Natural killer cell (primary cell): ENCODE measurements around the gene VPS26B. TPM values are rescaled to one million over a fixed set of nuclear protein-coding genes. Genes with fewer than 3 reads are reported as not detected.
"Not testable (repeated sequence)": the region's sequence is repeated elsewhere in the genome, so short reads cannot be mapped to it uniquely, and the experiment has no call there.

Experiments used
- ATAC-seq, 3 donors: fragments of 150-1000 bp in 2 of 3; fragments of 200-7000 bp in 1 of 3; cut with Tn5 transposase; 1 replicate in 1 of 3; 2 replicates in 2 of 3; pipeline ENCODE4 v1.10.0; 2021; ENCODE audit warnings: mild to moderate bottlenecking in 2 of 3, moderate library complexity in 2 of 3
- DNase-seq, 2 donors: peaks; one replicate each; pipeline versions ENCODE4 v3.0.0 to v3.0.0-alpha.2; 2013 to 2021; ENCODE audit warnings: mixed read lengths in 1 of 2
- H3K27ac ChIP-seq: one replicate; pipeline ENCODE4 v1.5.1; 2013; ENCODE audit warnings: mild to moderate bottlenecking, low read length
- H3K27me3 ChIP-seq: one replicate; pipeline ENCODE4 v1.6.1; 2013; ENCODE audit warnings: low read length; ENCODE audit not compliant: control insufficient read depth, insufficient read depth
- H3K36me3 ChIP-seq: one replicate; pipeline ENCODE4 v1.6.1; 2013; ENCODE audit warnings: low read length; ENCODE audit not compliant: control insufficient read depth, insufficient read depth
- H3K4me1 ChIP-seq: one replicate; pipeline ENCODE4 v1.6.1; 2013; ENCODE audit warnings: low read length; ENCODE audit not compliant: control insufficient read depth, insufficient read depth
- H3K4me3 ChIP-seq: one replicate; pipeline ENCODE4 v1.5.1; 2013; ENCODE audit warnings: low read length
- H3K9me3 ChIP-seq: one replicate; pipeline ENCODE4 v1.6.1; 2013; ENCODE audit warnings: low read length; ENCODE audit not compliant: control insufficient read depth, insufficient read depth
- H3K27ac Mint-ChIP-seq, 2 donors: one replicate each; pipeline ENCODE4 v1.8.0; 2022; ENCODE audit warnings: mild to moderate bottlenecking in 2 of 2, mixed read lengths in 2 of 2, moderate library complexity in 1 of 2
- H3K27me3 Mint-ChIP-seq, 2 donors: one replicate each; pipeline ENCODE4 v1.8.0; 2022; ENCODE audit warnings: low read depth in 2 of 2, mixed read lengths in 2 of 2
- H3K36me3 Mint-ChIP-seq: one replicate; pipeline ENCODE4 v1.8.0; 2022; ENCODE audit warnings: mixed read lengths
- H3K4me1 Mint-ChIP-seq, 2 donors: one replicate each; pipeline ENCODE4 v1.8.0; 2022; ENCODE audit warnings: mixed read lengths in 2 of 2
- H3K4me3 Mint-ChIP-seq: one replicate; pipeline ENCODE4 v1.8.0; 2022; ENCODE audit warnings: mild to moderate bottlenecking, moderate library complexity, mixed read lengths
- H3K9me3 Mint-ChIP-seq, 2 donors: one replicate each; pipeline ENCODE4 v1.8.0; 2022; ENCODE audit warnings: mixed read lengths in 2 of 2
- CTCF ChIP-seq: fragments of 200-600 bp; IDR thresholded peaks from one replicate; pipeline ENCODE4 v1.8.0; 2022; ENCODE audit warnings: antibody characterized with exemption
- WGBS: methylation state at CpG from one replicate; pipeline ENCODE4 v1.1.7; 2013; ENCODE audit warnings: missing lambda C conversion rate; ENCODE audit not compliant: insufficient coverage; 5-methylcytosine and 5-hydroxymethylcytosine counted together
- intact Hi-C: fragments of 100-400 bp; cut with micrococcal nuclease; formaldehyde crosslinking; loops from one replicate; pipeline ENCODE4 v1.14.2; 2022
- total RNA-seq, 4 donors: library from RNA; stranded (reverse); fragments of 120-200 nt in 1 of 4; gene quantifications; one replicate each; pipeline versions ENCODE4 v1.2.3 to v1.2.4, GENCODE V29; 2013 to 2022

Gene VPS26B
- total RNA-seq, 3 donors from 2014 or later (not counting 1 experiment from before 2014, with no cell fraction given), result 83.0 to 113 (median 107) TPM

DNA sequence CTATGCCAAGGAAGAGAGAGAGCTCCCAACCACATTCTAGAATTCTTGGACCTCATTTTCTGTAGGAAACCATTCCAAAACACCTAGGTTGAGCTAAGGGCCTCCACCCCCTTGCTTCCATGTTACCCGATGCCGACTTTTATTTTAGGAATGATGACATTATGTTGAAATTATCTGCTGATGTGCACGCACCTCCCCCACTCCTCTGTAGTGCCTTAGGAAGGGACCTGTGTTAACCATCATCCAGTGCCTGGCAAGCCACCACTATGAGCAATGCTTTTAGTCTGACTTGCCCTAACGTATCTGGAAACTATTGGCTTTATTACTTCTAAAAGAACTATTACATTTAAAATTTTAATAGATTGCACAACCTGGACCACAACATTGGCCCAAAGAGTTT lies 42.8 kb upstream of the VPS26B start:
- H3K36me3 ChIP-seq, result peaks cover 36% of the 10 kb centered on the region
- Mint-ChIP-seq H3K36me3 (peaks cover 13% of the 10 kb centered on the region), H3K4me3 (no peak overlapping the region), H3K9me3 (no peaks in the 10 kb centered on the region), H3K27ac (no peak overlapping the region), H3K27me3 (no peaks in the 10 kb centered on the region), H3K4me1 (no peaks in the 10 kb centered on the region)
- no peaks in the 10 kb centered on the region for H3K9me3 ChIP-seq
- H3K27me3 ChIP-seq, result no peaks in the 10 kb centered on the region
- DNase-seq (no peak), ATAC-seq (no peak)
- 93% methylated on average over 2 of the region's 4 CpGs for WGBS
- no peak overlapping the region for H3K27ac ChIP-seq
- no peak for TF ChIP-seq CTCF
- no peak overlapping the region for H3K4me3 ChIP-seq
- no peaks in the 10 kb centered on the region for H3K4me1 ChIP-seq
- intact Hi-C loops, result no loop called here

GRCh38 chr11:134188092-134188491 lies 36.4 kb upstream of the VPS26B start:
- 96% methylated on average over 8 of the region's 8 CpGs for WGBS
- H3K4me3 Mint-ChIP-seq, H3K9me3 ChIP-seq, ATAC-seq, H3K27ac ChIP-seq, H3K4me3 ChIP-seq, H3K4me1 ChIP-seq, H3K27ac Mint-ChIP-seq, H3K9me3 Mint-ChIP-seq, H3K27me3 Mint-ChIP-seq, DNase-seq, H3K4me1 Mint-ChIP-seq, H3K27me3 ChIP-seq, intact Hi-C loops: not testable (repeated sequence)
- H3K36me3 ChIP-seq, result peaks cover 47% of the 10 kb centered on the region
- peaks cover 31% of the 10 kb centered on the region for H3K36me3 Mint-ChIP-seq

- Mint-ChIP-seq H3K27ac (peak overlapping the region; percentile 22 to 68), H3K9me3 (no peaks in the 10 kb centered on the region), H3K4me3 (peak overlapping the region; percentile 19), H3K27me3 (no peaks in the 10 kb centered on the region), H3K36me3 (peaks cover 24% of the 10 kb centered on the region), H3K4me1 (peaks cover 0 to 8% of the 10 kb centered on the region in 2 donors)
- Histone ChIP-seq H3K4me1 (no peaks in the 10 kb centered on the region), H3K36me3 (peaks cover 40% of the 10 kb centered on the region), H3K4me3 (no peak overlapping the region), H3K27ac (no peak overlapping the region), H3K9me3 (no peaks in the 10 kb centered on the region), H3K27me3 (no peaks in the 10 kb centered on the region)
- DNase-seq (peak in 1 of 2 donors; percentile 18), ATAC-seq (peak; percentile 60 to 78 (median 70))
- no peak for TF ChIP-seq CTCF
- WGBS, result 81% methylated on average over 3 of the region's 4 CpGs
- intact Hi-C loops, result no loop called here
These were observed 27.7 kb upstream of the VPS26B start for GRCh38 chr11:134196756-134197155.

GRCh38 chr11:134199531-134199930 lies 24.9 kb upstream of the VPS26B start:
- H3K9me3 ChIP-seq, result no peaks in the 10 kb centered on the region
- TF ChIP-seq CTCF, result no peak
- H3K36me3 Mint-ChIP-seq, result peaks cover 20% of the 10 kb centered on the region
- DNase-seq, result no peak
- H3K4me1 Mint-ChIP-seq, result peaks cover 0 to 8% of the 10 kb centered on the region in 2 donors
- H3K27ac ChIP-seq, result no peak overlapping the region
- no peak overlapping the region for H3K27ac Mint-ChIP-seq
- H3K27me3 ChIP-seq, result no peaks in the 10 kb centered on the region
- H3K4me1 ChIP-seq, result no peaks in the 10 kb centered on the region
- WGBS, result 95% methylated on average over 6 of the region's 9 CpGs
- no peak overlapping the region for H3K4me3 Mint-ChIP-seq
- no peaks in the 10 kb centered on the region for H3K9me3 Mint-ChIP-seq
- no peaks in the 10 kb centered on the region for H3K27me3 Mint-ChIP-seq
- intact Hi-C loops, result no loop called here
- no peak overlapping the region for H3K4me3 ChIP-seq
- peaks cover 45% of the 10 kb centered on the region for H3K36me3 ChIP-seq
- ATAC-seq, result no peak
